SU-DHL-6 (cell line): ENCODE results near the gene ARMC7.

Source experiments
- H2AFZ ChIP-seq: fragments of 200-600 bp; sonication (generic); 2 replicates; pipeline ENCODE4 v1.6.1; 2014; ENCODE audit warnings: low read depth, mild to moderate bottlenecking, moderate library complexity, mixed read lengths, antibody characterized with exemption, low read length; ENCODE audit not compliant: severe bottlenecking
- H3F3A ChIP-seq: fragments of 200-600 bp; shearing (Covaris generic); 2 replicates; pipeline ENCODE4 v1.6.0; 2016; ENCODE audit warnings: antibody characterized with exemption, mild to moderate bottlenecking; ENCODE audit not compliant: insufficient read depth
- H3K27ac ChIP-seq: fragments of 200-600 bp; sonication (generic); 2 replicates; pipeline ENCODE4 v1.5.1; 2016; ENCODE audit warnings: low read depth, mild to moderate bottlenecking, low read length, moderate library complexity, mixed read lengths
- H3K27me3 ChIP-seq: fragments of 200-600 bp; sonication (generic), shearing (Covaris generic); 2 replicates; pipeline ENCODE4 v1.6.0; 2014; ENCODE audit warnings: mild to moderate bottlenecking, low read length
- H3K36me3 ChIP-seq: fragments of 200-600 bp; sonication (generic); 2 replicates; pipeline ENCODE4 v1.6.1; 2014; ENCODE audit warnings: mild to moderate bottlenecking, low read length, mixed read lengths
- H3K4me2 ChIP-seq: fragments of 300-600, 200-600 bp; shearing (Covaris generic), sonication (generic); 2 replicates; pipeline ENCODE4 v1.6.0; 2014; ENCODE audit warnings: low read length, low read depth, mild to moderate bottlenecking; ENCODE audit not compliant: poor library complexity, severe bottlenecking
- H3K4me3 ChIP-seq: fragments of 200-600 bp; sonication (generic); 2 replicates; pipeline ENCODE4 v1.5.1; 2014; ENCODE audit warnings: antibody characterized with exemption, low read length, mild to moderate bottlenecking, mixed read lengths; ENCODE audit not compliant: insufficient read depth, poor library complexity, severe bottlenecking
- H3K79me2 ChIP-seq: fragments of 200-600 bp; sonication (generic); 2 replicates; pipeline ENCODE4 v1.6.1; 2014; ENCODE audit warnings: mild to moderate bottlenecking, low read length, moderate library complexity; ENCODE audit not compliant: insufficient read depth
- H3K9ac ChIP-seq: fragments of 200-600 bp; sonication (generic); 2 replicates; pipeline ENCODE4 v1.7.0; 2014; ENCODE audit warnings: mild to moderate bottlenecking, low read length
- H3K9me2 ChIP-seq: fragments of 200-600 bp; sonication (generic); replicated peaks from 2 replicates; pipeline ENCODE4 v1.6.1; 2014; ENCODE audit warnings: low read length; ENCODE audit not compliant: insufficient read depth
- H3K9me3 ChIP-seq: fragments of 200-600 bp; sonication (generic); 2 replicates; pipeline ENCODE4 v1.6.1; 2014; ENCODE audit warnings: low read length, mixed read lengths; ENCODE audit not compliant: insufficient read depth
- H4K20me1 ChIP-seq: fragments of 200-600 bp; sonication (generic); 2 replicates; pipeline ENCODE4 v1.6.1; 2014; ENCODE audit warnings: low read depth, mild to moderate bottlenecking, antibody characterized with exemption, low read length, moderate library complexity, mixed read lengths
- EZH2phosphoT487 ChIP-seq: fragments of 200-600 bp; sonication (generic), shearing (Covaris generic); conservative IDR thresholded peaks from 2 replicates; pipeline ENCODE4 v1.6.1; 2018; ENCODE audit warnings: mild to moderate bottlenecking, antibody characterized with exemption, low read length, moderate library complexity, mixed read lengths
- TF ChIP-seq, protein P1 (sequence below): fragments of 200-600 bp; sonication (generic); IDR thresholded peaks from one replicate; pipeline ENCODE4 v1.5.1; 2017; ENCODE audit warnings: antibody characterized with exemption, mild to moderate bottlenecking, low read length, moderate library complexity; ENCODE audit not compliant: insufficient read depth, poor library complexity, severe bottlenecking

The ARMC7 gene

GRCh38 chr17:75114552-75115314 is 5.0 kb downstream of the ARMC7 start:
- Histone ChIP-seq H3K9me2 (no peaks in the 10 kb centered on the region), H3K36me3 (no peaks in the 10 kb centered on the region), H3K4me3 (peak overlapping the region; percentile 35), H3K27me3 (no peaks in the 10 kb centered on the region), H3K27ac (peak overlapping the region; percentile 37; the same call in 1 of the 2 replicates), H4K20me1 (no peaks in the 10 kb centered on the region), H3K9me3 (no peaks in the 10 kb centered on the region), H3K79me2 (0 out of 2 replicates have a peak, but pooled peaks cover 8% of the 10 kb centered on the region), H3F3A (peaks cover 11% of the 10 kb centered on the region; the same call in 1 of the 2 replicates), H2AFZ (peak overlapping the region; percentile 52), H3K4me2 (peak overlapping the region; percentile 67), H3K9ac (peak overlapping the region; percentile 56)
- TF ChIP-seq, protein P1, sequence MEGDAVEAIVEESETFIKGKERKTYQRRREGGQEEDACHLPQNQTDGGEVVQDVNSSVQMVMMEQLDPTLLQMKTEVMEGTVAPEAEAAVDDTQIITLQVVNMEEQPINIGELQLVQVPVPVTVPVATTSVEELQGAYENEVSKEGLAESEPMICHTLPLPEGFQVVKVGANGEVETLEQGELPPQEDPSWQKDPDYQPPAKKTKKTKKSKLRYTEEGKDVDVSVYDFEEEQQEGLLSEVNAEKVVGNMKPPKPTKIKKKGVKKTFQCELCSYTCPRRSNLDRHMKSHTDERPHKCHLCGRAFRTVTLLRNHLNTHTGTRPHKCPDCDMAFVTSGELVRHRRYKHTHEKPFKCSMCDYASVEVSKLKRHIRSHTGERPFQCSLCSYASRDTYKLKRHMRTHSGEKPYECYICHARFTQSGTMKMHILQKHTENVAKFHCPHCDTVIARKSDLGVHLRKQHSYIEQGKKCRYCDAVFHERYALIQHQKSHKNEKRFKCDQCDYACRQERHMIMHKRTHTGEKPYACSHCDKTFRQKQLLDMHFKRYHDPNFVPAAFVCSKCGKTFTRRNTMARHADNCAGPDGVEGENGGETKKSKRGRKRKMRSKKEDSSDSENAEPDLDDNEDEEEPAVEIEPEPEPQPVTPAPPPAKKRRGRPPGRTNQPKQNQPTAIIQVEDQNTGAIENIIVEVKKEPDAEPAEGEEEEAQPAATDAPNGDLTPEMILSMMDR, result no peak
- TF ChIP-seq EZH2phosphoT487, result no peak

DNA sequence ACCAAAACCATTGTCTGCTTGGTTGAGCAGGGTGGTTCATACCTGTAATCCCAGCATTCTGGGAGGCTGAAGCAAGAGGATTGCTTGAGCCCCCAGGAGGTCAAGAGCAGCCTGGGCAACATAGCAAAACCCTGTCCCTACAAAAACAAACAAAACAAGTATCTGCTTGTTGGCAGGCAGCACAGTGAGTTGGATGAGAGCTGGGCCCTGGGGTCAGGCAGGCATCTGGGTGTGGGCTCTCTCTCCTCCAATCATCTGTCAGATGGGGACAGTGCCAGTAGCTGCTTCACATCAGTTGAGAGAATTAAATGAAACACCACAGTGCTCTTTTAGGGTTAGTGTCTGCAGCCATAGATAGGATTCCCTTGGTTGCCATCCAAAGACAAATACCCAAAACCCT is 5.8 kb downstream of the ARMC7 start:
- Histone ChIP-seq H3K27ac (no peak overlapping the region), H4K20me1 (no peaks in the 10 kb centered on the region), H3K9me2 (no peaks in the 10 kb centered on the region), H3K79me2 (0 out of 2 replicates have a peak, but pooled peaks cover 4% of the 10 kb centered on the region), H2AFZ (no peak overlapping the region), H3K4me3 (no peak overlapping the region), H3K9ac (no peak overlapping the region), H3F3A (peaks cover 10% of the 10 kb centered on the region; the same call in 1 of the 2 replicates), H3K36me3 (no peaks in the 10 kb centered on the region), H3K4me2 (no peak overlapping the region), H3K27me3 (no peaks in the 10 kb centered on the region), H3K9me3 (no peaks in the 10 kb centered on the region)
- TF ChIP-seq, protein P1, result no peak
- TF ChIP-seq EZH2phosphoT487, result no peak

DNA sequence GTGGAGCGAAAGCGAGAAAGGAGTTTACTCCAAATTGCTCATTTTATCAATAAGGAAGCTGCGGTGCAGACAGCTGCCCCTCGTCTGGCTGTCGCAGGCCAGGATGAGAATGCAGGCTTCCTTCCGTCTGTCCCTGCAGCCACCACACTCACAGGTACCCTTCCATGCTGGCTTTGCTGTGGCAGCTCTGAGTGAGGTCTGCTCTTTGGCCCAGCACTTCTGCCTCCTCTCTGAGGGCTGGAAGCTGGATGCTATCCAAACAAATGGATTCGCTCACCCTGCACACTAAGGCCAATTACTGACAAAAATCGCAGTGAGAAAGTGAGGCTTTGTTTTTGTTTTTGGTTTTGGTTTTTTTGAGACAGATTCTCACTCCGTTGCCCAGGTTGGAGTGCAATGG is 7.0 kb downstream of the ARMC7 start:
- Histone ChIP-seq H3K4me2 (no peak overlapping the region), H3K9ac (no peak overlapping the region), H3F3A (peaks cover 3% of the 10 kb centered on the region; the same call in 1 of the 2 replicates), H2AFZ (no peak overlapping the region), H3K36me3 (no peaks in the 10 kb centered on the region), H3K27me3 (no peaks in the 10 kb centered on the region), H3K27ac (no peak overlapping the region), H3K9me3 (no peaks in the 10 kb centered on the region), H4K20me1 (no peaks in the 10 kb centered on the region), H3K4me3 (no peak overlapping the region), H3K79me2 (0 out of 2 replicates have a peak, but pooled peaks cover 3% of the 10 kb centered on the region), H3K9me2 (no peaks in the 10 kb centered on the region)
- TF ChIP-seq, protein P1, result no peak
- no peak for TF ChIP-seq EZH2phosphoT487
